ENCODE results near the gene USP17L11. TPM values are rescaled to one million over a fixed set of nuclear protein-coding genes. Genes with fewer than 3 reads are reported as not detected.
"Not testable (repeated sequence)": the region's sequence is repeated elsewhere in the genome, so short reads cannot be mapped to it uniquely, and the experiment has no call there.

Gene USP17L11
- not detected for total RNA-seq
- long read RNA-seq: 0 reads

- ATAC-seq; H3K9me3 ChIP-seq; H3K27ac ChIP-seq; intact Hi-C loops (cut with DNase I); H3K4me3 ChIP-seq; H3K36me3 ChIP-seq; H3K4me1 ChIP-seq; DNase-seq; H3K27me3 ChIP-seq: not testable (repeated sequence)
These were observed at the start of gene USP17L11 for GRCh38 chr4:9215105-9215504. USP17L11 (plus strand) TSS chr4:9215405; CDS start chr4:9215405, 0 bp downstream.

- H3K36me3 ChIP-seq; H3K9me3 ChIP-seq; DNase-seq; intact Hi-C loops (cut with DNase I); H3K27me3 ChIP-seq; H3K4me1 ChIP-seq; H3K4me3 ChIP-seq; ATAC-seq; H3K27ac ChIP-seq: not testable (repeated sequence)
These were observed 49.2 kb upstream of the USP17L11 start for GRCh38 chr4:9165990-9166389.

- H3K9me3 ChIP-seq; intact Hi-C loops (cut with DNase I); H3K27ac ChIP-seq; H3K27me3 ChIP-seq; H3K4me3 ChIP-seq; H3K36me3 ChIP-seq; H3K4me1 ChIP-seq; ATAC-seq; DNase-seq: not testable (repeated sequence)
These were observed 45.3 kb upstream of the USP17L11 start, which contains the start of gene FAM90A26 for GRCh38 chr4:9169791-9170459. FAM90A26 (plus strand) TSS chr4:9170409; CDS start chr4:9173173, 2,764 bp downstream.

- H3K27ac ChIP-seq; H3K27me3 ChIP-seq; H3K9me3 ChIP-seq; H3K4me3 ChIP-seq; intact Hi-C loops (cut with DNase I); DNase-seq; H3K36me3 ChIP-seq; ATAC-seq; H3K4me1 ChIP-seq: not testable (repeated sequence)
These were observed 4.8 kb upstream of the USP17L11 start, which contains the start of gene USP17L10 for GRCh38 chr4:9210357-9210756. USP17L10 (plus strand) TSS chr4:9210657; CDS start chr4:9210657, 0 bp downstream.

GRCh38 chr4:9214701-9215100 is 504 bp upstream of the USP17L11 start:
- H3K4me3 ChIP-seq; H3K36me3 ChIP-seq; H3K4me1 ChIP-seq; intact Hi-C loops (cut with DNase I); H3K27ac ChIP-seq; ATAC-seq; H3K27me3 ChIP-seq; H3K9me3 ChIP-seq: not testable (repeated sequence)
- peak; percentile 18 for DNase-seq

GRCh38 chr4:9219852-9220251 is 4.6 kb downstream of the USP17L11 start, which contains the start of gene USP17L12:
USP17L12 (plus strand) TSS chr4:9220152; CDS start chr4:9220152, 0 bp downstream.
- H3K4me1 ChIP-seq; intact Hi-C loops (cut with DNase I); H3K27ac ChIP-seq; ATAC-seq; DNase-seq; H3K27me3 ChIP-seq; H3K4me3 ChIP-seq; H3K36me3 ChIP-seq; H3K9me3 ChIP-seq: not testable (repeated sequence)

GRCh38 chr4:9224596-9224995 is 9.4 kb downstream of the USP17L11 start, which contains the start of gene USP17L13:
USP17L13 (plus strand) TSS chr4:9224896; CDS start chr4:9224896, 0 bp downstream.
- ATAC-seq; H3K4me1 ChIP-seq; intact Hi-C loops (cut with DNase I); H3K4me3 ChIP-seq; H3K36me3 ChIP-seq; H3K27ac ChIP-seq; H3K9me3 ChIP-seq; H3K27me3 ChIP-seq; DNase-seq: not testable (repeated sequence)

GRCh38 chr4:9230249-9230648 is 15.0 kb downstream of the USP17L11 start:
- DNase-seq: peak; percentile 7
- not testable (repeated sequence) for ATAC-seq

GRCh38 chr4:9234085-9234484 is 18.9 kb downstream of the USP17L11 start, which contains the start of gene USP17L15:
USP17L15 (plus strand) TSS chr4:9234385; CDS start chr4:9234385, 0 bp downstream.
- H3K9me3 ChIP-seq; H3K4me1 ChIP-seq; H3K4me3 ChIP-seq; DNase-seq; H3K27me3 ChIP-seq; H3K27ac ChIP-seq; H3K36me3 ChIP-seq; ATAC-seq; intact Hi-C loops (cut with DNase I): not testable (repeated sequence)

More at GRCh38 chr4:9230249-9230648, 15.0 kb downstream of the USP17L11 start:
- intact Hi-C loops (cut with DNase I); H3K9me3 ChIP-seq; H3K4me1 ChIP-seq; H3K27ac ChIP-seq; H3K4me3 ChIP-seq; H3K36me3 ChIP-seq; H3K27me3 ChIP-seq: not testable (repeated sequence)

- not testable (repeated sequence) for H3K27ac ChIP-seq
These were observed 23.3 kb downstream of the USP17L11 start for GRCh38 chr4:9238461-9238860.

GRCh38 chr4:9243579-9243978 is 28.4 kb downstream of the USP17L11 start, which contains the start of gene USP17L17:
USP17L17 (plus strand) TSS chr4:9243879; CDS start chr4:9243879, 0 bp downstream.
- H3K4me1 ChIP-seq; H3K27me3 ChIP-seq; ATAC-seq; H3K9me3 ChIP-seq; H3K27ac ChIP-seq; H3K36me3 ChIP-seq; DNase-seq; intact Hi-C loops (cut with DNase I); H3K4me3 ChIP-seq: not testable (repeated sequence)

More at GRCh38 chr4:9238461-9238860, 23.3 kb downstream of the USP17L11 start:
- H3K9me3 ChIP-seq; H3K4me1 ChIP-seq; H3K4me3 ChIP-seq; intact Hi-C loops (cut with DNase I); H3K27me3 ChIP-seq; H3K36me3 ChIP-seq; ATAC-seq: not testable (repeated sequence)
- peak; percentile 38 for DNase-seq

GRCh38 chr4:9247953-9248680 is 32.9 kb downstream of the USP17L11 start, which contains the start of gene USP17L18:
USP17L18 (plus strand) TSS chr4:9248630; CDS start chr4:9248630, 0 bp downstream.
- ATAC-seq; H3K27ac ChIP-seq; H3K27me3 ChIP-seq; intact Hi-C loops (cut with DNase I); H3K4me3 ChIP-seq; H3K36me3 ChIP-seq; H3K4me1 ChIP-seq; H3K9me3 ChIP-seq: not testable (repeated sequence)
- peak; percentile 4 for DNase-seq

- not testable (repeated sequence) for ATAC-seq, H3K27ac ChIP-seq
These were observed 37.9 kb downstream of the USP17L11 start, which contains the start of gene USP17L19 for GRCh38 chr4:9253078-9253477. USP17L19 (plus strand) TSS chr4:9253378; CDS start chr4:9253378, 0 bp downstream.

More at GRCh38 chr4:9253078-9253477, 37.9 kb downstream of the USP17L11 start, which contains the start of gene USP17L19:
- intact Hi-C loops (cut with DNase I); H3K36me3 ChIP-seq; H3K9me3 ChIP-seq; H3K27me3 ChIP-seq; DNase-seq; H3K4me1 ChIP-seq; H3K4me3 ChIP-seq: not testable (repeated sequence)
